Measurements from ENCODE around the gene TASP1. TPM values are rescaled to one million over a fixed set of nuclear protein-coding genes. Genes with fewer than 3 reads are reported as not detected.

The TASP1 gene
- total RNA-seq, 4 donors from 2014 or later = 15.2 to 21.3 (median 17.8) TPM

DNA sequence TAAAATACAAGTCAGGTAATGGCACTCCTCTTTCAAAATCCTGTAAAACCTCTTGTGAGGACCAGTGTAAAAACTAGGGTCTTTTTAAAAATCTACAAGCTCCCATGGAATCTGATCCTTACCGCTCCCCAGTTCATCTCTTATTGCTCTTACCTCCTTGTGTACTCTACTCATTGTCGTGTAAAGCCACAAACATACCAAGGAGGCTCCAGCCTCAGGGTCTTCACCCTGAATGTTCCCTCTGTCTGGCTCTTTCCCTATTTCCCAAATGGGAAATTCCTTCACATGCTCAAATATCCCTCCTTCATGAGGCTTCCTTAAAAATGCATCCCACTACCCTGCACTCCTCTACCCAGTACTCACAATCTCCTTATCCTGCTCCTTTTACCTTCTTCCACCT is 67.1 kb downstream of the TASP1 start:
- peaks cover 0 to 17% of the 10 kb centered on the region in 2 donors for H3K36me3 ChIP-seq
- TF ChIP-seq POLR2AphosphoS5 (IDR thresholded peaks at IDR 0.05) (no peak), EP300 (IDR thresholded peaks at IDR 0.05) (no peak), CTCF (IDR thresholded peaks at IDR 0.05) (no peak), POLR2A (IDR thresholded peaks at IDR 0.05) (no peak)
- H3K27me3 ChIP-seq = no peaks in the 10 kb centered on the region
- no peak overlapping the region for H3K27ac ChIP-seq
- no peaks in the 10 kb centered on the region for H3K9me3 ChIP-seq
- no peak overlapping the region for H3K4me3 ChIP-seq
- no peaks in the 10 kb centered on the region for H3K4me1 ChIP-seq
- 93 to 100% methylated on average over 2 of the region's 2 CpGs for WGBS, 2 donors (ENCODE audit: low coverage in 1 of 2)
- no peak for ATAC-seq

- ATAC-seq = no peak
- peaks cover 0 to 13% of the 10 kb centered on the region in 2 donors for H3K36me3 ChIP-seq
- H3K9me3 ChIP-seq = no peaks in the 10 kb centered on the region
- 50 to 68% methylated on average over 3 of the region's 3 CpGs for WGBS, 2 donors (ENCODE audit: low coverage in 1 of 2)
- H3K4me1 ChIP-seq = no peaks in the 10 kb centered on the region
- no peak overlapping the region for H3K4me3 ChIP-seq
- H3K27ac ChIP-seq = no peak overlapping the region
- no peak for TF ChIP-seq EP300 (IDR thresholded peaks at IDR 0.05)
- no peak for TF ChIP-seq POLR2AphosphoS5 (IDR thresholded peaks at IDR 0.05)
- TF ChIP-seq POLR2A (IDR thresholded peaks at IDR 0.05) = no peak
- TF ChIP-seq CTCF (IDR thresholded peaks at IDR 0.05) = no peak
- H3K27me3 ChIP-seq = no peaks in the 10 kb centered on the region
These were observed 71.1 kb downstream of the TASP1 start for GRCh38 chr20:13567663-13568062.

DNA sequence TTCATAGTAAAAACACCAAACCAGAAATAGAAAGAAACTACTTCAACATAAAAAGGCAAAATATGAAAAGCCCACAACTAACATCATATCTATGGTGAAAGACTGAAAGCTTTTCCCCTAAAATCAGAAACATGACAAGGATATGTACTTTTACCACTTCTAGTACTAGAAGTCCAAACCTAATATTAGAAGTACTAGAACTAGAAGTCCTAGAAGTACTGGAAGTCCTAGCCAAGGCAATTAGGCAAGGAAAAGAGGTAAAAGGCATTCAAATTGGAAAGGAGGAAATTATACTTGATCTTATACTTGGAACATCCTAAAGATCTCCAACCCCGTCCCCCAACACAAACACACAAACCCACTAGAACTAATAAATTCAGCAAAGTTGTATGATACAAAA is 74.9 kb downstream of the TASP1 start:
- Histone ChIP-seq H3K27me3 (no peaks in the 10 kb centered on the region), H3K27ac (no peak overlapping the region)
- no peak for ATAC-seq

GRCh38 chr20:13554706-13555105 is 84.0 kb downstream of the TASP1 start:
- no peak for TF ChIP-seq POLR2A (IDR thresholded peaks at IDR 0.05)
- peak; percentile 13 for TF ChIP-seq POLR2AphosphoS5 (IDR thresholded peaks at IDR 0.05)

More for the DNA sequence above, 74.9 kb downstream of the TASP1 start:
- Histone ChIP-seq H3K9me3 (no peaks in the 10 kb centered on the region), H3K4me3 (no peak overlapping the region), H3K4me1 (no peaks in the 10 kb centered on the region), H3K36me3 (peaks cover 0 to 18% of the 10 kb centered on the region in 2 donors)
- TF ChIP-seq EP300 (IDR thresholded peaks at IDR 0.05) (no peak), POLR2A (IDR thresholded peaks at IDR 0.05) (no peak), CTCF (IDR thresholded peaks at IDR 0.05) (no peak), POLR2AphosphoS5 (IDR thresholded peaks at IDR 0.05) (no peak)
- 71 to 100% methylated on average over 1 of the region's 1 CpG for WGBS, 2 donors (ENCODE audit: low coverage in 1 of 2)

DNA sequence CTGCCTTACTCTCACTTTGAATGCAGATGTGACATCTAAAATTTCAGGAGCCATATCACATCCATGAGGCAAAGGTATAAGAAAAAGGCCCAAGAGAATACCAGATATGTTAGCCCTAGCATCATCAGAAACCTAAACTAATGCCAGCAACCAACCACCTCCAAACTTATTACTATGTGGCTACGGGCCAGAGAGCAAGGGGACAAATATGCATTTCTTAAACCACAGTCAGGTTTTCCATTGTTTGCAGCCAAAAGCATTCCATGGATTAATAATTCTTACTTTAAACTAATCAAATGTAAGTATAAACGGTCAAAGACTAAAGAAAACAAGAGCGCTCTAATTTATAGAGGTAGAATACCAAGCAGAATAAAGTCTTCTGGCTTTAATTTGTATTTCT is 84.7 kb downstream of the TASP1 start:
- Histone ChIP-seq H3K4me3 (no peak overlapping the region), H3K36me3 (peaks cover 0 to 9% of the 10 kb centered on the region in 2 donors), H3K27ac (peak overlapping the region in 3 of 4 donors; percentile 3 to 49 (median 44)), H3K27me3 (no peaks in the 10 kb centered on the region), H3K4me1 (peaks cover 0 to 16% (median 0%) of the 10 kb centered on the region in 3 donors), H3K9me3 (no peaks in the 10 kb centered on the region)
- TF ChIP-seq POLR2A (IDR thresholded peaks at IDR 0.05) (no peak), EP300 (IDR thresholded peaks at IDR 0.05) (no peak), CTCF (IDR thresholded peaks at IDR 0.05) (no peak), POLR2AphosphoS5 (IDR thresholded peaks at IDR 0.05) (peak; percentile 39)
- no peak for ATAC-seq
- 39 to 50% methylated on average over 3 of the region's 3 CpGs for WGBS, 2 donors (ENCODE audit: low coverage in 1 of 2)

More at GRCh38 chr20:13554706-13555105, 84.0 kb downstream of the TASP1 start:
- Histone ChIP-seq H3K4me1 (peaks cover 0 to 16% (median 0%) of the 10 kb centered on the region in 3 donors), H3K27me3 (no peaks in the 10 kb centered on the region), H3K36me3 (peaks cover 0 to 9% of the 10 kb centered on the region in 2 donors), H3K27ac (peak overlapping the region in 2 of 4 donors; percentile 35 to 44), H3K4me3 (no peak overlapping the region), H3K9me3 (no peaks in the 10 kb centered on the region)
- WGBS, 2 donors (ENCODE audit: low coverage in 1 of 2) = 67% methylated on average over 1 of the region's 1 CpG; no CpG with 5 or more reads in 1 of the 2 donors
- ATAC-seq = no peak
